Astrocyte (in vitro differentiated cells and primary cell): ENCODE data around the gene UNC5B.

ENCODE experiments used
- EZH2 ChIP-seq: IDR thresholded peaks from 2 replicates; pipeline ENCODE4 v1.6.1; 2012; ENCODE audit warnings: mild to moderate bottlenecking, low read length, inconsistent platforms; ENCODE audit not compliant: insufficient read depth
- TF ChIP-seq, protein P1 (sequence below): IDR thresholded peaks from 2 replicates; pipeline ENCODE4 v1.5.1; 2011; ENCODE audit warnings: low read depth, mild to moderate bottlenecking, inconsistent platforms, low read length, moderate library complexity; ENCODE audit not compliant: insufficient read depth

DNA sequence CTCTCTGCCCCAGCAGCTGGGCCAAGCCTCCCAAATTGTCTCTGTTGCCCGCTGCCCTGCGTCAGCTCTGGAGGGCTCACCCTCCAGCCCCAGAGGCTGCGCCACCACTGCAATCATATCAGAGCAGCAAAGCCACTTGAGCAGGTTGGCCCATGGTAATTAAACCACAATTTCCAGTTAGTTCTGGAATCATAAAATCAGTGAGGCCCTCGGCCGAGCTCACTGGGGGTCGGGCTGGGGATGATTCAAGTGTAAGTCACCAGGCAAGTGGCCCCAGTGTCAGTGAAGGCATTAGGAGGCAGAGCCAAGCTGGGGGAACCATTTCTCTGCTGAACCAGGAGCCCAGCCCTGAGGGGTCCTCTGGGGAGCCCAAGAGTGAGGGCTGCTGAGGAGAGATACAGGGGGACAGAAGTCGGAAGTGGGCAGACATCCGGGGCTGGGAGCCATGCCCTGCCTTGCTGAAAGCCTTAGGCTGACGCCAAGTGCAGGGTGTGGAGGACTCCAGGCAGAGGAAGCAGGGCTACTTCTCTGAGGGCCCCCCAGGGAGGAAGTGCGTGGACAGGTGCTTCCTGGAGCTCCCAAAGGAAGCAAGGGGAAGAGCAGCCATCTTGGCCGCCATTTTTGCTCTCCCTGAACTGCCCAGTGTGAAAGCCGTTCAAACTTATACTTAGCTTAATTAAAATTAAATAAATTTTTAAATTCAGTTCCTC, 77.2 kb downstream of the UNC5B start:
- TF ChIP-seq, protein P1, sequence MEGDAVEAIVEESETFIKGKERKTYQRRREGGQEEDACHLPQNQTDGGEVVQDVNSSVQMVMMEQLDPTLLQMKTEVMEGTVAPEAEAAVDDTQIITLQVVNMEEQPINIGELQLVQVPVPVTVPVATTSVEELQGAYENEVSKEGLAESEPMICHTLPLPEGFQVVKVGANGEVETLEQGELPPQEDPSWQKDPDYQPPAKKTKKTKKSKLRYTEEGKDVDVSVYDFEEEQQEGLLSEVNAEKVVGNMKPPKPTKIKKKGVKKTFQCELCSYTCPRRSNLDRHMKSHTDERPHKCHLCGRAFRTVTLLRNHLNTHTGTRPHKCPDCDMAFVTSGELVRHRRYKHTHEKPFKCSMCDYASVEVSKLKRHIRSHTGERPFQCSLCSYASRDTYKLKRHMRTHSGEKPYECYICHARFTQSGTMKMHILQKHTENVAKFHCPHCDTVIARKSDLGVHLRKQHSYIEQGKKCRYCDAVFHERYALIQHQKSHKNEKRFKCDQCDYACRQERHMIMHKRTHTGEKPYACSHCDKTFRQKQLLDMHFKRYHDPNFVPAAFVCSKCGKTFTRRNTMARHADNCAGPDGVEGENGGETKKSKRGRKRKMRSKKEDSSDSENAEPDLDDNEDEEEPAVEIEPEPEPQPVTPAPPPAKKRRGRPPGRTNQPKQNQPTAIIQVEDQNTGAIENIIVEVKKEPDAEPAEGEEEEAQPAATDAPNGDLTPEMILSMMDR, result no peak
- no peak for TF ChIP-seq EZH2
